ENCODE results near the gene STXBP1.

Gene STXBP1

DNA sequence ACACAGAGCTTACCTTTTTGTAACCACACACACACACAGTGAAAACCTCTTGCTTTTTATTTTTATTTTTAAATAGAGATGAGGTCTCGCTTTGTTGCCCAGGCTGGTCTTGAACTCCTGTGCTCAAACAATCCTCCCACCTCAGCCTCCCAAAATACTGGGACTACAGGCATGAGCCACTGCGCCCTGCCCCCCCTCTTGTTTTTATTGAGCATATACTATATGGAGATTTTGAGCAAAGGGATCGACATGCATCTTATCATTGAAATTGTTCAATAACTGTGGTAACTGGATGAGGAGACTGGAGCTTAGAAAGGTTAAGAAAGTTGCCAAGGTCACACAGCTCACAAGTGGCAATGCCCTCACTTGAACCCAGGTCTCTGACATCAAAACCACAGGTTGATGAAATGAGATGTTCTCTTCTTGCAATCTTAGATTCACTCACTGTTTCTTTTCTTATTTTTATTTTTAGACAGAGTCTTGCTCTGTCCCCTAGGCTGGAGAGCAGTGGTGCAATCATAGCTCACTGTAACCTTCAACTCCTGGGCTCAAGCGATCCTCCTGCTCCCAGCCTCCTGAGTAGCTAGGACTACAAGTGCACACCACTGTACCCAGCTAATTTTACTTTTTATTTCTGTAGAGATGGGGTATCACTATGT lies 26.8 kb upstream of the STXBP1 start:
- H3K4me3 ChIP-seq (ENCODE audit: low read length): no peak overlapping the region
- H3K27me3 ChIP-seq (ENCODE audit: insufficient read depth, low read length): peaks cover 2% of the 10 kb centered on the region
- no peak overlapping the region for H2AFZ ChIP-seq (ENCODE audit: low read depth, low read length)
- no peaks in the 10 kb centered on the region for H3K4me1 ChIP-seq (ENCODE audit: insufficient read depth, low read length)
- H3K9me3 ChIP-seq (ENCODE audit: low read length): no peaks in the 10 kb centered on the region
- H3K36me3 ChIP-seq (ENCODE audit: insufficient read depth, low read length): no peaks in the 10 kb centered on the region

- Histone ChIP-seq H2AFZ (ENCODE audit: low read depth, low read length) (no peak overlapping the region), H3K4me3 (ENCODE audit: low read length) (no peak overlapping the region), H3K36me3 (ENCODE audit: insufficient read depth, low read length) (no peaks in the 10 kb centered on the region), H3K9me3 (ENCODE audit: low read length) (no peaks in the 10 kb centered on the region), H3K4me1 (ENCODE audit: insufficient read depth, low read length) (no peaks in the 10 kb centered on the region), H3K27me3 (ENCODE audit: insufficient read depth, low read length) (no peaks in the 10 kb centered on the region)
Observed at GRCh38 chr9:127586096-127586495, 26.0 kb upstream of the STXBP1 start.

DNA sequence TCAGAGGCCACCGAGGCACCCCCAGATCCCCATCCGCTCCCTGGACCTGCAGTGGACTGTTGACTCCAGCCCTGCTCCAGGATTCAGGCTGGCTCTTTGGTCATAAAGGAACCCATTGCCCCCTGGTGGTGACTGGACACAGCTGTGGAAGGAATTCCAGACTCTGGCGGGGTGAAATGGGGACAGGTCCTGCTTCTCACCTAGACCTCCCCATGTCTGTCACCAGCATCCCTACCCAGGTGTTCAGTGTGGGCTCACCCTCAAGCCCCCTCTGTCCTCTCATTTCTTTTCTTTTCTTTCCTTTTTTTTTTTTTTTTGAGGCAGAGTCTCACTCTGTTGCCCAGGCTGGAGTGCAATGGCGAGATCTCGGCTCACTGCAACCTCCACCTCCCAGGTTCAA lies 25.5 kb upstream of the STXBP1 start:
- Histone ChIP-seq H3K4me1 (ENCODE audit: insufficient read depth, low read length) (no peaks in the 10 kb centered on the region), H3K4me3 (ENCODE audit: low read length) (no peak overlapping the region)

DNA sequence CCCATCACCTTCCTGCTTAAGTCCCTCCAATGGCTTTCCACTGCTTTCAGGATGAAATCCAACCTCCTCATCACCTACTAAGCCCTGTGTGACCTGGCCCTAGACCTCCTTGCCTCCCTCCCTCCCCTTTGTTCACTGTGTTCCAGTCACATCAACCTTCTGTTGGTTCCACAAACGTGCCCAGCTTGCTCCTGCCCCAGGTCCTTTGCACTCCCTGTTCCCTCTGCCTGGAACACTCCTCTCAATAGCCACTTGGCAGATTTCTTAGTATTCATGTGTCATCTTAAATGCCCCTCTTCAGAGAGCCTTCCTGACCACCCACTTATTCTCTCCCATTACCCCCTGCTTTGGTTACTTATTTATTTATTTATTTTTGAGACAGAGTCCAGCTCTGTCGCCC lies 24.1 kb upstream of the STXBP1 start:
- Histone ChIP-seq H2AFZ (ENCODE audit: low read depth, low read length) (no peak overlapping the region), H3K27me3 (ENCODE audit: insufficient read depth, low read length) (no peaks in the 10 kb centered on the region), H3K4me1 (ENCODE audit: insufficient read depth, low read length) (no peaks in the 10 kb centered on the region), H3K4me3 (ENCODE audit: low read length) (no peak overlapping the region), H3K9me3 (ENCODE audit: low read length) (no peaks in the 10 kb centered on the region), H3K36me3 (ENCODE audit: insufficient read depth, low read length) (no peaks in the 10 kb centered on the region)

More for the DNA sequence above, 25.5 kb upstream of the STXBP1 start:
- H3K27me3 ChIP-seq (ENCODE audit: insufficient read depth, low read length): no peaks in the 10 kb centered on the region
- H2AFZ ChIP-seq (ENCODE audit: low read depth, low read length): no peak overlapping the region
- no peaks in the 10 kb centered on the region for H3K36me3 ChIP-seq (ENCODE audit: insufficient read depth, low read length)
- no peaks in the 10 kb centered on the region for H3K9me3 ChIP-seq (ENCODE audit: low read length)

- no peak overlapping the region for H3K4me3 ChIP-seq (ENCODE audit: low read length)
- no peaks in the 10 kb centered on the region for H3K4me1 ChIP-seq (ENCODE audit: insufficient read depth, low read length)
- no peaks in the 10 kb centered on the region for H3K27me3 ChIP-seq (ENCODE audit: insufficient read depth, low read length)
- H3K36me3 ChIP-seq (ENCODE audit: insufficient read depth, low read length): no peaks in the 10 kb centered on the region
- no peaks in the 10 kb centered on the region for H3K9me3 ChIP-seq (ENCODE audit: low read length)
- H2AFZ ChIP-seq (ENCODE audit: low read depth, low read length): no peak overlapping the region
Observed at GRCh38 chr9:127588740-127589506, 23.2 kb upstream of the STXBP1 start.

DNA sequence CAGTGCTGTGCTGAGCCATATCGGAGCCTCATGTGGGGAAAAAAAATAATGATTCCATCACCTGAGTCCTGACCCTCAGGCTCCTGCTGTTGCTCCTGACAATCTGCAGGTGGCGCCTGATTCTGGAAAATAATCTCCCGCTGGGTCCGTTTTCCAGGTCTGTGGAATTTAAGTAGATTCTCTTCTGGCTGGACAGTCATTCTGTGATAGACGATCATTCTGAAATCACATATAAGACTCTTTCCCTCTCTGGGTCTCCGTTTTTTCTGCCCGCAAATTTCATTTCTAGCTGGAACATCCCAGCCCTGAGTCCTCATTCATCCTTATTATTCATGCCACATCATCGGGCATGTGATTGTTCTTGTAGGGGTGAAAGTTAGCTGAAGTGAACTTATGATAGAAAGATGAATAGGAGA lies 22.1 kb upstream of the STXBP1 start:
- H3K36me3 ChIP-seq (ENCODE audit: insufficient read depth, low read length): no peaks in the 10 kb centered on the region
- no peaks in the 10 kb centered on the region for H3K9me3 ChIP-seq (ENCODE audit: low read length)
- H2AFZ ChIP-seq (ENCODE audit: low read depth, low read length): no peak overlapping the region
- no peak overlapping the region for H3K4me3 ChIP-seq (ENCODE audit: low read length)
- H3K4me1 ChIP-seq (ENCODE audit: insufficient read depth, low read length): no peaks in the 10 kb centered on the region
- no peaks in the 10 kb centered on the region for H3K27me3 ChIP-seq (ENCODE audit: insufficient read depth, low read length)

- Histone ChIP-seq H2AFZ (ENCODE audit: low read depth, low read length) (no peak overlapping the region), H3K36me3 (ENCODE audit: insufficient read depth, low read length) (no peaks in the 10 kb centered on the region), H3K4me3 (ENCODE audit: low read length) (no peak overlapping the region)
Observed at GRCh38 chr9:127595611-127596010, 16.5 kb upstream of the STXBP1 start.

GRCh38 chr9:127598839-127599549 lies 13.1 kb upstream of the STXBP1 start:
- Histone ChIP-seq H3K4me1 (ENCODE audit: insufficient read depth, low read length) (no peaks in the 10 kb centered on the region), H3K9me3 (ENCODE audit: low read length) (no peaks in the 10 kb centered on the region), H2AFZ (ENCODE audit: low read depth, low read length) (no peak overlapping the region), H3K27me3 (ENCODE audit: insufficient read depth, low read length) (no peaks in the 10 kb centered on the region), H3K4me3 (ENCODE audit: low read length) (no peak overlapping the region), H3K36me3 (ENCODE audit: insufficient read depth, low read length) (no peaks in the 10 kb centered on the region)

More at GRCh38 chr9:127595611-127596010, 16.5 kb upstream of the STXBP1 start:
- no peaks in the 10 kb centered on the region for H3K9me3 ChIP-seq (ENCODE audit: low read length)
- H3K4me1 ChIP-seq (ENCODE audit: insufficient read depth, low read length): no peaks in the 10 kb centered on the region
- H3K27me3 ChIP-seq (ENCODE audit: insufficient read depth, low read length): no peaks in the 10 kb centered on the region

DNA sequence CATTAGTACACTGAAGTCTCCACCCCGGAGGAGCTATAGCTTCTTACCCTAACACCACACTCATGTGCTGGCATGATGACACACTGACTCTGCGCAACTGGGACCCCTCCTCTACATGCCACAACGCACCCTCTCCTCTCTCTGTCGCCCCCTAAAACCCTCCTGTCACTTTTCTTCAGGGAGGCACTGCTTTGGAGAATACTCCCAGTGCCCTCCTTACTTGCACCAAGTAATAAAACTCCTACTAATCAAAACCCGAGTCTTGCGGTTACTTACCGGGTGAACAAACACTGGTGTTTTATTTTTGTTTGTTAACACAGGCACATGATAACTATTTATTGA lies 12.6 kb upstream of the STXBP1 start:
- Histone ChIP-seq H3K9me3 (ENCODE audit: low read length) (no peaks in the 10 kb centered on the region), H3K4me3 (ENCODE audit: low read length) (no peak overlapping the region), H3K36me3 (ENCODE audit: insufficient read depth, low read length) (no peaks in the 10 kb centered on the region), H3K27me3 (ENCODE audit: insufficient read depth, low read length) (no peaks in the 10 kb centered on the region), H2AFZ (ENCODE audit: low read depth, low read length) (no peak overlapping the region), H3K4me1 (ENCODE audit: insufficient read depth, low read length) (no peaks in the 10 kb centered on the region)

GRCh38 chr9:127603226-127603625 lies 8.9 kb upstream of the STXBP1 start:
- H3K4me1 ChIP-seq (ENCODE audit: insufficient read depth, low read length): peaks cover 14% of the 10 kb centered on the region
- H2AFZ ChIP-seq (ENCODE audit: low read depth, low read length): no peak overlapping the region
- H3K9me3 ChIP-seq (ENCODE audit: low read length): no peaks in the 10 kb centered on the region

DNA sequence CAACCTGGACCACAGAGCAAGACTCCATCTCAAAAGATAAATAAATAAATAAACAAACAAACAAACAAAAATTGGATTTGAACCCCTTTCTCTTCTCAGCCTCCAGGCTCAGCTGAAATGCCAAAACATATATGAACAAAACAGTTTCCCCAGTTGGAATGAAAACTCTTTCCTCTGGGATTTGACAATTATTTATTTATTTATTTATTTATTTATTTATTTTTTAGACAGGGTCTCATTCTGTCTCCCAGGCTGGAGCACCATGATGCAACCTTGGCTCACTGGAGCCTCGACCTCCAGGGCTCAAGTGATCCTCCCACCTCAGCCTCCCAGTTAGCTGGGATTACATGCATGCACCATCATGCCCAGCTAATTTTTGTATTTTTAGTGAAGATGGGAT lies 6.0 kb upstream of the STXBP1 start:
- peaks cover 17% of the 10 kb centered on the region for H3K4me1 ChIP-seq (ENCODE audit: insufficient read depth, low read length)
- H3K4me3 ChIP-seq (ENCODE audit: low read length): no peak overlapping the region
- peaks cover 13% of the 10 kb centered on the region for H3K27me3 ChIP-seq (ENCODE audit: insufficient read depth, low read length)
- H2AFZ ChIP-seq (ENCODE audit: low read depth, low read length): no peak overlapping the region
- no peaks in the 10 kb centered on the region for H3K36me3 ChIP-seq (ENCODE audit: insufficient read depth, low read length)
- H3K9me3 ChIP-seq (ENCODE audit: low read length): no peaks in the 10 kb centered on the region

More at GRCh38 chr9:127603226-127603625, 8.9 kb upstream of the STXBP1 start:
- Histone ChIP-seq H3K4me3 (ENCODE audit: low read length) (no peak overlapping the region), H3K27me3 (ENCODE audit: insufficient read depth, low read length) (no peaks in the 10 kb centered on the region), H3K36me3 (ENCODE audit: insufficient read depth, low read length) (no peaks in the 10 kb centered on the region)

GRCh38 chr9:127608104-127608966 lies 3.7 kb upstream of the STXBP1 start:
- Histone ChIP-seq H2AFZ (ENCODE audit: low read depth, low read length) (peak overlapping the region; percentile 69), H3K9me3 (ENCODE audit: low read length) (no peaks in the 10 kb centered on the region), H3K36me3 (ENCODE audit: insufficient read depth, low read length) (no peaks in the 10 kb centered on the region), H3K27me3 (ENCODE audit: insufficient read depth, low read length) (peaks cover 13% of the 10 kb centered on the region), H3K4me1 (ENCODE audit: insufficient read depth, low read length) (peaks cover 25% of the 10 kb centered on the region), H3K4me3 (ENCODE audit: low read length) (peak overlapping the region; percentile 57)

- Histone ChIP-seq H3K27me3 (ENCODE audit: insufficient read depth, low read length) (peaks cover 13% of the 10 kb centered on the region), H3K4me3 (ENCODE audit: low read length) (peak overlapping the region; percentile 52), H2AFZ (ENCODE audit: low read depth, low read length) (peak overlapping the region; percentile 55), H3K36me3 (ENCODE audit: insufficient read depth, low read length) (no peaks in the 10 kb centered on the region), H3K9me3 (ENCODE audit: low read length) (no peaks in the 10 kb centered on the region), H3K4me1 (ENCODE audit: insufficient read depth, low read length) (peaks cover 31% of the 10 kb centered on the region)
Observed at GRCh38 chr9:127611603-127611898, 526 bp upstream of the STXBP1 start.
